Measurements from ENCODE around the gene SMNDC1.

The SMNDC1 gene

DNA sequence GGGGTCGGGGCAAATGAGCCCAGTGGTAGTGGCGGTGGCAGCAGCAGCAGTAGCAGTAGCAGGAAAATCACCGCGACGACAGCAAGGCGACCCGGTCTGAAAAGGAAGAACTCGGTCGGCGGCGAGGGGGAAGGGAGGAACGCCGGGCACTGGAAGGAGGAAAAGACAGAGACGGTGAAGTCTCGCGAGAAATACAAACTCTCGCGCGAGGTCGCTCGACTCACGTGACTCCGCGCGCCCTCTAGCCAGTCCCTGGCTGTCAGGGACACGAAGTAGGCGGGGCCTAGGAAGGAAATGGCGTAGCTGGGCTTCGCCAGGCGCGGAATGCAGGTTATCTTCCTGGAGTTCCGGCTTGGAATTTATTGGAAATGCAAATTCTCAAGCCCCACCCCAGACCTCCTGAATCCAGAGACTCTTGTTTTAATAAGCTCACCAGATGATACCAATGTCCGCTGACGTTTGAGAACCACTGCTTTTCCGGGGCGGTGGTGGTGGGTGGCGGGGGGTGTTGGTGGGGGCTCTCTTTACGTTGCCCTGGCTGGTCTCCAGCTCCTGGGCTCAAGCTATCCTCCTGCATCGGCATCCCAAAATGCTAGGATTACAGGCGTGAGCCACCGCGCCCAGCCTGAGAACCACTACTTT is at the start of gene SMNDC1:
TSS of gene SMNDC1 (minus strand) at position 141 of the 642 bp plus-strand sequence. CDS start 1,333 bp downstream, outside the sequence.
- H3K27ac ChIP-seq (ENCODE audit: low read length) = peak within 1 kb of the TSS; percentile 87
- peak within 1 kb of the TSS; percentile 89 to 93 for H3K4me3 ChIP-seq (ENCODE audit: low read depth in 1 of 2, low read length in 2 of 2)
- peaks cover 10 to 38% of the 10 kb centered on the region in 2 donors for H3K4me1 ChIP-seq (ENCODE audit: control insufficient read depth in 1 of 2, insufficient read depth in 2 of 2, low read length in 2 of 2)

DNA sequence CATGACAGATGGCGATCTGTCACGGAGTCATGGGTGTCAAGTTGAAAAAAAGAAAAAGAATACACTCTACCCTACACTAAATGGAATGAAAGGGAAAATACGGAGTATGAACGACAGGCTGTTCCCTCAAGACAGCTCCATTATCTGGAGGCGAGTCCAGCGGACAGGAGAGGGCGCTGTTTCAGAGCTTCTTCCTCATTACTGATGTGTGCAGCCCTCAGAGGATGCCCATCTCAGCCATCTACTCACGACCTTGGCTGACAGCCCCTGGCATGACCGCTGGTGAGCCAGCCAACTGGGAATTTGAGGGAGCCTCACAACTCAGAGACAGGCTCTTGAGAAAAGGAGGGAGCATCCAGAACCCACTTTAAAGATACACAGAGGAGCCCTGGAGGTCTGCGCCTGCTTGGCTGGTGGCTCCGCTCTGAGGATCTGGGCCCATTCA is 49.6 kb upstream of the SMNDC1 start:
- no peak overlapping the region for H3K27ac ChIP-seq (ENCODE audit: low read length)
- H3K36me3 ChIP-seq (ENCODE audit: control insufficient read depth in 1 of 2, insufficient read depth in 2 of 2, low read length in 2 of 2) = no peaks in the 10 kb centered on the region
- H3K4me3 ChIP-seq (ENCODE audit: low read depth in 1 of 2, low read length in 2 of 2) = no peak overlapping the region
- no peaks in the 10 kb centered on the region for H3K27me3 ChIP-seq (ENCODE audit: low read depth, low read length)
- peaks cover 0 to 8% of the 10 kb centered on the region in 2 donors for H3K4me1 ChIP-seq (ENCODE audit: control insufficient read depth in 1 of 2, insufficient read depth in 2 of 2, low read length in 2 of 2)
- H3K9me3 ChIP-seq (ENCODE audit: control insufficient read depth in 1 of 2, low read length in 2 of 2) = no peaks in the 10 kb centered on the region

More for the DNA sequence above, at the start of gene SMNDC1:
- Histone ChIP-seq H3K27me3 (ENCODE audit: low read depth, low read length) (no peaks in the 10 kb centered on the region), H3K9me3 (ENCODE audit: control insufficient read depth in 1 of 2, low read length in 2 of 2) (no peaks in the 10 kb centered on the region), H3K36me3 (ENCODE audit: control insufficient read depth in 1 of 2, insufficient read depth in 2 of 2, low read length in 2 of 2) (peaks cover 6 to 29% of the 10 kb centered on the region in 2 donors)

DNA sequence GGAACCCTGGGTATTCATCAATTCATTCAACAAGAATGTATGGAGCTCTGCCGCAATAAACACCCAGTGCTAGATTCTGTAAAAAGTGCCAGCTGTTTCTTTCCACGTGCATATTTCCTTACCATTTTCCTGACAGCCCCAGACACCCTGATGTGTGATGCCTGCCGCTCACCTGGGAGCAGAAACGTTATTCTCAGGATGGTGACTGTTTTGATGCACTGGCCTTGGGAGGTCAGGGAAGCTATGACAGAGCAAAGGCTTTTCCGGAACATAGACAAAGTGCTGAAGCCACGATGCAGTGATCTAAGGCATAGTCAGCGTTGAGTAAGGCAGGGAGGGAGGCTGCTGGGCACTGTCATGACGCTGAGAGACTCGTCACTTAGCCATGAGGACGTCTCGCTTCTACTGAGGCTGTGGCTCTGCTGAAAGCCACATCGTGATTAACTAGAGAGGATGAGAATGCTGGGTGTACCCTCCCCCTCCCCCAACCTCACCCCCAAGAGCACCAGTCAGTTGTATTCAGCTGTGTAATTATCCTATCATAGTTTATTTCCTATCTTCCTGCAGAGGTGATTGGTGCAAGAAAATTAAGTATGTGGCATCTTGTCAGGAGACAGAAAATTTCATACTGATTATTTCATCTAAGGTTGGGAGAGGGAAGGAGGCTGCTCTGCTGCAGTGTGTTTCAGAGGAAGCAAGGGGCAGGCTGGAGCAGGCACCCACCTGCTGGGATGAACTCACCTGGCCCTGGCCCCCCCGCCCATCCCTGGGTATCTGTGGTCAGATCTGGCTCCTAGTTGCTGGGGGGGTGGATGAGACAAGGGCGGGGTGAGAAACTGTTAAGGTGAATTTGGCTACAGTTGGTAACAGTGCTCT is 48.8 kb upstream of the SMNDC1 start:
- H3K27ac ChIP-seq (ENCODE audit: low read length) = no peak overlapping the region
- H3K4me1 ChIP-seq (ENCODE audit: control insufficient read depth in 1 of 2, insufficient read depth in 2 of 2, low read length in 2 of 2) = peaks cover 0 to 3% of the 10 kb centered on the region in 2 donors
- H3K27me3 ChIP-seq (ENCODE audit: low read depth, low read length) = no peaks in the 10 kb centered on the region
- H3K36me3 ChIP-seq (ENCODE audit: control insufficient read depth in 1 of 2, insufficient read depth in 2 of 2, low read length in 2 of 2) = no peaks in the 10 kb centered on the region
- H3K4me3 ChIP-seq (ENCODE audit: low read depth in 1 of 2, low read length in 2 of 2) = no peak overlapping the region
- no peaks in the 10 kb centered on the region for H3K9me3 ChIP-seq (ENCODE audit: control insufficient read depth in 1 of 2, low read length in 2 of 2)

DNA sequence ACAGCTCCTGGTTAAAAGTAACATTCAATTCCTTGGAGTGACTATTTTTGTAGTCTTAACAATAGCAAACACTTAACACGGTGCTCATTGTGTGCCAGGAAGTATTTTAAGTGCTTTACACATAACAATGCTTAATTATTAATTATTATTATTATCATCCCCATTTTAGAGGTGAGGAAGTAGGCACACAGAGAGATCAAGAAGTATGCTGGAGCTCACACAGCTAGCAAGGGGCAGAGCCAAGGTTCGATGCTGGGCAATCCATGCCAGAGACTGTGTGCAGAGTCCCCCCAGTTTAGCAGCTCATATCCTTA is 48.2 kb upstream of the SMNDC1 start:
- H3K4me1 ChIP-seq (ENCODE audit: control insufficient read depth in 1 of 2, insufficient read depth in 2 of 2, low read length in 2 of 2) = peaks cover 0 to 3% of the 10 kb centered on the region in 2 donors
- H3K36me3 ChIP-seq (ENCODE audit: control insufficient read depth in 1 of 2, insufficient read depth in 2 of 2, low read length in 2 of 2) = no peaks in the 10 kb centered on the region
- no peaks in the 10 kb centered on the region for H3K9me3 ChIP-seq (ENCODE audit: control insufficient read depth in 1 of 2, low read length in 2 of 2)
- H3K27me3 ChIP-seq (ENCODE audit: low read depth, low read length) = no peaks in the 10 kb centered on the region
- H3K4me3 ChIP-seq (ENCODE audit: low read depth in 1 of 2, low read length in 2 of 2) = no peak overlapping the region
- H3K27ac ChIP-seq (ENCODE audit: low read length) = no peak overlapping the region

DNA sequence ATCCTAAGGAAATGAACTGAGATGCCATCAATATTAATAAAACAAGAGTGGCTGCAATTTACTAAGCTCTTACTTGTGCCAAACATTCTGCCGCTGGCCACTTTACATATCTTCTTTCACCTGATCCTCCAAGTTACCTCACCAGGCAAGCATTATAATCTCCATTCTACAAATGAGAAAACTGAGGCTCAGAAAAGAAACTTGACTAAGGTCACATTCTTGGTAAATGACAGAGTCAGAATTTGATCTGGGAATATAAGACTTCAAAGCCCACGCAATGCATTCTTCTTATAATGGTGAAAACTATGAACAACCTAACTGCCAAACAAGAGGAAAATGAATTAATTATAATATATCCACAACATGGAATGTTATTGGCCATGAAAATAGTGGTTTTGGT is 46.1 kb upstream of the SMNDC1 start:
- no peak overlapping the region for H3K4me3 ChIP-seq (ENCODE audit: low read depth in 1 of 2, low read length in 2 of 2)
- H3K27me3 ChIP-seq (ENCODE audit: low read depth, low read length) = no peaks in the 10 kb centered on the region
- no peak overlapping the region for H3K27ac ChIP-seq (ENCODE audit: low read length)
- peaks cover 0 to 3% of the 10 kb centered on the region in 2 donors for H3K4me1 ChIP-seq (ENCODE audit: control insufficient read depth in 1 of 2, insufficient read depth in 2 of 2, low read length in 2 of 2)
- H3K36me3 ChIP-seq (ENCODE audit: control insufficient read depth in 1 of 2, insufficient read depth in 2 of 2, low read length in 2 of 2) = no peaks in the 10 kb centered on the region
- H3K9me3 ChIP-seq (ENCODE audit: control insufficient read depth in 1 of 2, low read length in 2 of 2) = no peaks in the 10 kb centered on the region

DNA sequence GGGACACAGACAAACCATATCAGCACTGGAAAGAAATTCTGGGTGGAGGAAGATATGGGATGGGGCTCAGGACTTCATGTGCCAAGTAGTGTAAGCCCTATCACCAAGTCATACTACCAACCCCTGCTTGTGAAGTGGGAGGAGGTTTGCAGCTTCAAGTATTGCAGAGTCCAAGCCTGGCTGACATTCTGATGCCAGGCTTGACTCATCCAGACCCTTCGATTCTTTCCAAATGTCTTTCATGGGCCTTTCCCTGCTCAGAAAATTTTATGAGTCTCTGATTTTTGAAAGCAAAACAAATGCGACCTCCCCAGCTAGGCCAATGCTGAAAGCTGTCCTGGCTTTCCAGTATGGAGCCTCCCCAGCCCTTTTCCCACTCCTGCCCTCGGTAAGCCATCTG is 45.1 kb upstream of the SMNDC1 start:
- no peaks in the 10 kb centered on the region for H3K9me3 ChIP-seq (ENCODE audit: control insufficient read depth in 1 of 2, low read length in 2 of 2)
- H3K4me3 ChIP-seq (ENCODE audit: low read depth in 1 of 2, low read length in 2 of 2) = no peak overlapping the region
- H3K27me3 ChIP-seq (ENCODE audit: low read depth, low read length) = no peaks in the 10 kb centered on the region
- no peaks in the 10 kb centered on the region for H3K36me3 ChIP-seq (ENCODE audit: control insufficient read depth in 1 of 2, insufficient read depth in 2 of 2, low read length in 2 of 2)
- H3K4me1 ChIP-seq (ENCODE audit: control insufficient read depth in 1 of 2, insufficient read depth in 2 of 2, low read length in 2 of 2) = peaks cover 0 to 3% of the 10 kb centered on the region in 2 donors
- H3K27ac ChIP-seq (ENCODE audit: low read length) = no peak overlapping the region

DNA sequence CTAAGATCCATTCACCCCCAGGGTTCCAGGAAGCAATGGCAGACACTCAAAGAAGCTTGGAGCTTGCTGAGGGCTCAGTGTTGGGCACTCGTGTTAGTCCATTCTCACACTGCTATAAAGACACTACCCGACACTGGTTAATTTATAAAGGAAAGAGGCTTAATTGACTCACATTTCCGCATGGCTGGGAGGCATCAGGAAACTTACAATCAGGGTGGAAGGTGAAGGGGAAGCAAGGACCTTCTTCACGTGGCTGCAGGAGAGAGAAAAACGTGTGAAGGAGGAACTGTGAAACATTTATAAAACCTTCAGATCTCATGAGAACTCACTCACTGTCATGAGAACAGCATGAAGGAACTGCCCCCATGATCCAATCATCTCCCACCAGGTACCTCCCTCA is 44.7 kb upstream of the SMNDC1 start:
- H3K9me3 ChIP-seq (ENCODE audit: control insufficient read depth in 1 of 2, low read length in 2 of 2) = no peaks in the 10 kb centered on the region
- no peak overlapping the region for H3K27ac ChIP-seq (ENCODE audit: low read length)
- no peaks in the 10 kb centered on the region for H3K4me1 ChIP-seq (ENCODE audit: control insufficient read depth in 1 of 2, insufficient read depth in 2 of 2, low read length in 2 of 2)
- H3K4me3 ChIP-seq (ENCODE audit: low read depth in 1 of 2, low read length in 2 of 2) = no peak overlapping the region
- H3K36me3 ChIP-seq (ENCODE audit: control insufficient read depth in 1 of 2, insufficient read depth in 2 of 2, low read length in 2 of 2) = no peaks in the 10 kb centered on the region
- no peaks in the 10 kb centered on the region for H3K27me3 ChIP-seq (ENCODE audit: low read depth, low read length)

DNA sequence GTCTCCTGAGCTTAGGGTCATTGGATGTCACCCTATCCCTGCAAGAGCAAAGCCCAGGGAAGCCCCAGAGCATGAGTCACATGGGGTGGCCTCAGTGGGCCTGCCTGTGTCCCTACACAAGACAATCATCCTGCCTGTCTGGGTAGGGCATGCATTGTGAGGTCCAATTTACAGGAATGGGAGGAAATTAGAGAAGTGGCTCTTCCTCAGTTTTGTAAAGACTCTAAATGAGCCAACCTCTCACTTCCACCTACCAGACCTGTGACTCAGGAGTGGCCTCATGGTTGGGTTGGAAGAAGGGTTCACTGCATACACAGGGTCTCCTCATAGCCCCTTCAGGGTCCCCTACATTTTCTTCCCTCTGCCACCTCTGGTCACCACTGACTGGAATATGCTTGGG is 43.6 kb upstream of the SMNDC1 start:
- H3K36me3 ChIP-seq (ENCODE audit: control insufficient read depth in 1 of 2, insufficient read depth in 2 of 2, low read length in 2 of 2) = no peaks in the 10 kb centered on the region
- no peak overlapping the region for H3K4me3 ChIP-seq (ENCODE audit: low read depth in 1 of 2, low read length in 2 of 2)
- no peaks in the 10 kb centered on the region for H3K9me3 ChIP-seq (ENCODE audit: control insufficient read depth in 1 of 2, low read length in 2 of 2)
- H3K27me3 ChIP-seq (ENCODE audit: low read depth, low read length) = no peaks in the 10 kb centered on the region
- H3K27ac ChIP-seq (ENCODE audit: low read length) = no peak overlapping the region
- H3K4me1 ChIP-seq (ENCODE audit: control insufficient read depth in 1 of 2, insufficient read depth in 2 of 2, low read length in 2 of 2) = no peaks in the 10 kb centered on the region

DNA sequence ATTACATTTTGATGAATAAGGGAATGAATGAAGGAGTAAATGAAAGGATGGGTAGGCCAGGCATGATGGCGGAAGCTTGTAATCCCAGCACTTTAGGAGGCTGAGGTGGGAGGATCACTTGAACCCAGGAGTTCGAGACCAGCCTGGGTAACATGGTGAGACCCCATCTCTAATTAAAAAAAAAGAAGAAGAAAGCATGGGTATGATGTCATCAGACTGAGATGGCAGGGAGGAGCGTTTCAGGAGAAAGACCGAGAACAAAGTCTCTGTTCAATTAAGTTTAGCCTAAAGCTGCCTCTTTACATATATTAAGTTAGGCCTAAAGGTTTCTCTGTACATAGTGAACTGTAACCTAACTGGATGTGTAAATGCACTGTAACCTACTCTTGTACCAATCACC is 42.2 kb upstream of the SMNDC1 start:
- Histone ChIP-seq H3K27ac (ENCODE audit: low read length) (no peak overlapping the region), H3K27me3 (ENCODE audit: low read depth, low read length) (no peaks in the 10 kb centered on the region), H3K36me3 (ENCODE audit: control insufficient read depth in 1 of 2, insufficient read depth in 2 of 2, low read length in 2 of 2) (no peaks in the 10 kb centered on the region), H3K4me1 (ENCODE audit: control insufficient read depth in 1 of 2, insufficient read depth in 2 of 2, low read length in 2 of 2) (no peaks in the 10 kb centered on the region), H3K9me3 (ENCODE audit: control insufficient read depth in 1 of 2, low read length in 2 of 2) (no peaks in the 10 kb centered on the region), H3K4me3 (ENCODE audit: low read depth in 1 of 2, low read length in 2 of 2) (no peak overlapping the region)

DNA sequence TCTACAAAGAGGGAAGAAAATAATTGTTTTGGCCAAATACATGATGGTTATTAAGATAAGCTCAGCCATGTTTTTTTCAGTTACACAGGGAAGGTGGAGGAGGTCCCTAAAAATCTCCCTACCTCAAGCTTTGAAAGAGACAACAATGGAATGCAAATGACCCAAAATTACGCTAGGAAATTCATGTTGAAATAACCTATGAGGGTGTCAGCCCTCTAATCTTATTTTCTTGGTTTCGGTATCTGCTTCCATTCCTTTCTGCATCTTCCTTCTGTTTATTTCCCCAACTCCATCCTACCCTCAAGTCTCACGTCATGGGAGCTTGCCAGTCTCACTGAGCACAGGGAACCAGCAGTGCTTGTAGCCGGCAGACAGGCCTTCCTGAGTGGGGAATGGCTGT is 40.6 kb upstream of the SMNDC1 start:
- H3K36me3 ChIP-seq (ENCODE audit: control insufficient read depth in 1 of 2, insufficient read depth in 2 of 2, low read length in 2 of 2) = no peaks in the 10 kb centered on the region
- no peaks in the 10 kb centered on the region for H3K4me1 ChIP-seq (ENCODE audit: control insufficient read depth in 1 of 2, insufficient read depth in 2 of 2, low read length in 2 of 2)
- H3K9me3 ChIP-seq (ENCODE audit: control insufficient read depth in 1 of 2, low read length in 2 of 2) = no peaks in the 10 kb centered on the region
- H3K27ac ChIP-seq (ENCODE audit: low read length) = no peak overlapping the region
- no peak overlapping the region for H3K4me3 ChIP-seq (ENCODE audit: low read depth in 1 of 2, low read length in 2 of 2)
- no peaks in the 10 kb centered on the region for H3K27me3 ChIP-seq (ENCODE audit: low read depth, low read length)

DNA sequence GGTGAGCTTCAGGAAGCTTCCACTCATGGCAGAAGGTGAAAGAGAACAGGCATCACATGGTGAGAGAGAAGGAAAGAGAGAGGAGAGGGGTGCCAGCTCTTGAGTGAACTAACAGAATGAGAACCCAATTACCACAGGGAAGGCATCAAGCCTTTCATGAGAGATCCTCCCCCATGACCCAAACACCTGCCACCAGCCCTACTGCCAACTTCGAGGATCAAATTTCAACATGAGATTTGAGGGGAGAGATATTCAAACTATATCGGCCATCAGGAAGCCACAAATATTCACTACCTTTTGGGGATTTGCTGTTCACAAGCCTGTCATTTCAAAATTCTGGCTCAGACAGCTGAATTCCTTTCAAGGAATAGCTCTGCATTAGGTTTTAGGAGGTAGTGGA is 39.9 kb upstream of the SMNDC1 start:
- Histone ChIP-seq H3K4me3 (ENCODE audit: low read depth in 1 of 2, low read length in 2 of 2) (no peak overlapping the region), H3K36me3 (ENCODE audit: control insufficient read depth in 1 of 2, insufficient read depth in 2 of 2, low read length in 2 of 2) (no peaks in the 10 kb centered on the region), H3K27ac (ENCODE audit: low read length) (no peak overlapping the region), H3K4me1 (ENCODE audit: control insufficient read depth in 1 of 2, insufficient read depth in 2 of 2, low read length in 2 of 2) (no peaks in the 10 kb centered on the region), H3K9me3 (ENCODE audit: control insufficient read depth in 1 of 2, low read length in 2 of 2) (no peaks in the 10 kb centered on the region), H3K27me3 (ENCODE audit: low read depth, low read length) (no peaks in the 10 kb centered on the region)

Data from muscle layer of duodenum (tissue), 2 donors.